ENCODE results near the gene COMMD1. TPM values are rescaled to one million over a fixed set of nuclear protein-coding genes. Genes with fewer than 3 reads are reported as not detected.

COMMD1 gene
- total and polyA plus RNA-seq, 9 donors = 25.4 to 48.8 (median 33.3) TPM

DNA sequence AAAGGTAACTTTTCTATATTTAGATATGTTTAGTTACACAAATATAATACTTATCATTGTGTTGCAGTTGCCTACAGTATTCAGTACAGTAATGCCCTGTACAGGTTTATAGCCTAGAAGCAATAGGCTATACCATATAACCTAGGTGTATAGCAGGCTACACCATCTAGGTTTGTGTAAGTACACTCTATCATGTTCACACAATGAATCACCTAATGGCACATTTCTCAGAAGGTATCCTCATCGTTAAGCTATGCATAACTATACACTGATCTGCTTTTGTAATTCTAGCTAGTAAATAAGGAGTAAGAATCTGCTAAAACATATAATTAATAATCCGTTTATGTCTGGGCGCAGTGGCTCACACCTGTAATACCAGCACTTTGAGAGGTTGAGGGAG is 102.1 kb downstream of the COMMD1 start:
- Histone ChIP-seq H3K27ac (no peak overlapping the region), H3K9me3 (no peaks in the 10 kb centered on the region), H3K27me3 (no peaks in the 10 kb centered on the region), H3K4me1 (ENCODE audit: insufficient read depth) (no peaks in the 10 kb centered on the region), H3K4me3 (no peak overlapping the region), H3K36me3 (no peaks in the 10 kb centered on the region)
- WGBS, 3 donors = 94 to 98% (median 96%) methylated on average over 3 of the region's 3 CpGs
- TF ChIP-seq EP300 (IDR thresholded peaks at IDR 0.05) = no peak
- TF ChIP-seq, protein P1, sequence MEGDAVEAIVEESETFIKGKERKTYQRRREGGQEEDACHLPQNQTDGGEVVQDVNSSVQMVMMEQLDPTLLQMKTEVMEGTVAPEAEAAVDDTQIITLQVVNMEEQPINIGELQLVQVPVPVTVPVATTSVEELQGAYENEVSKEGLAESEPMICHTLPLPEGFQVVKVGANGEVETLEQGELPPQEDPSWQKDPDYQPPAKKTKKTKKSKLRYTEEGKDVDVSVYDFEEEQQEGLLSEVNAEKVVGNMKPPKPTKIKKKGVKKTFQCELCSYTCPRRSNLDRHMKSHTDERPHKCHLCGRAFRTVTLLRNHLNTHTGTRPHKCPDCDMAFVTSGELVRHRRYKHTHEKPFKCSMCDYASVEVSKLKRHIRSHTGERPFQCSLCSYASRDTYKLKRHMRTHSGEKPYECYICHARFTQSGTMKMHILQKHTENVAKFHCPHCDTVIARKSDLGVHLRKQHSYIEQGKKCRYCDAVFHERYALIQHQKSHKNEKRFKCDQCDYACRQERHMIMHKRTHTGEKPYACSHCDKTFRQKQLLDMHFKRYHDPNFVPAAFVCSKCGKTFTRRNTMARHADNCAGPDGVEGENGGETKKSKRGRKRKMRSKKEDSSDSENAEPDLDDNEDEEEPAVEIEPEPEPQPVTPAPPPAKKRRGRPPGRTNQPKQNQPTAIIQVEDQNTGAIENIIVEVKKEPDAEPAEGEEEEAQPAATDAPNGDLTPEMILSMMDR (IDR thresholded peaks at IDR 0.05) = no peak
- TF ChIP-seq POLR2A (IDR thresholded peaks at IDR 0.05) = no peak
- intact Hi-C loops (cut with DNase I) = no loop called here
- DNase-seq = no peak

- TF ChIP-seq POLR2A (IDR thresholded peaks at IDR 0.05) = no peak
- no peak for TF ChIP-seq EP300 (IDR thresholded peaks at IDR 0.05)
- TF ChIP-seq, protein P1 (IDR thresholded peaks at IDR 0.05) = no peak
- intact Hi-C loops (cut with DNase I) = no loop called here
- no peaks in the 10 kb centered on the region for H3K4me1 ChIP-seq (ENCODE audit: insufficient read depth)
These were observed 105.3 kb downstream of the COMMD1 start for GRCh38 chr2:62010632-62011256.

DNA sequence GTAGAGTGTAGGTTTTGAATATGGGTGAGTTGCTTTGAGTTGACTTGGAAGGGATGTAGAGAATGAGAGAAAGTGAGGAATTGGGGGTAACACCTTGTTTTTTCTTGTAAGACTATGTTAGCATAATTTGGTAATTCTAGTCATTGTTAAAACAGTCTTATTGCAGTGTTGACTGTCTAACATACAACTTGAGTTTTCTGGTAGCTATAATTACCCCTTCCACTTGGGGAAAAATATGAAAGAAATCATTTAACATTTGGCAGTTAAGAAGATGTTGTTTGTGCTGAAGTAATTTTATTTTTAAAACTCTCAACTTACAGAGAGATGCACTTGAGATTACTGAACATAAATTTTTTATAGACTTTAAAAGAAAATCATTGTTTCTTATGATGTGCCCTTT is 108.2 kb downstream of the COMMD1 start:
- Histone ChIP-seq H3K36me3 (no peaks in the 10 kb centered on the region), H3K9me3 (no peaks in the 10 kb centered on the region), H3K27me3 (no peaks in the 10 kb centered on the region), H3K4me3 (no peak overlapping the region), H3K4me1 (ENCODE audit: insufficient read depth) (no peaks in the 10 kb centered on the region), H3K27ac (no peak overlapping the region)
- TF ChIP-seq, protein P1 (IDR thresholded peaks at IDR 0.05) = no peak
- TF ChIP-seq POLR2A (IDR thresholded peaks at IDR 0.05) (no peak), EP300 (IDR thresholded peaks at IDR 0.05) (no peak)
- no peak for DNase-seq
- intact Hi-C loops (cut with DNase I) = no loop called here

More at GRCh38 chr2:62010632-62011256, 105.3 kb downstream of the COMMD1 start:
- no peaks in the 10 kb centered on the region for H3K27me3 ChIP-seq
- 74 to 83% (median 78%) methylated on average over 3 of the region's 3 CpGs for WGBS, 3 donors
- H3K4me3 ChIP-seq = no peak overlapping the region
- no peak overlapping the region for H3K27ac ChIP-seq
- no peaks in the 10 kb centered on the region for H3K9me3 ChIP-seq
- no peak for DNase-seq
- no peaks in the 10 kb centered on the region for H3K36me3 ChIP-seq

GRCh38 chr2:62014102-62014501 is 108.6 kb downstream of the COMMD1 start:
- no peak overlapping the region for H3K27ac ChIP-seq
- TF ChIP-seq, protein P1 (IDR thresholded peaks at IDR 0.05) = no peak
- TF ChIP-seq POLR2A (IDR thresholded peaks at IDR 0.05) (no peak), EP300 (IDR thresholded peaks at IDR 0.05) (no peak)
- WGBS, 3 donors = 0 to 6% (median 3%) methylated on average over 2 of the region's 2 CpGs
- H3K4me3 ChIP-seq = no peak overlapping the region
- no peaks in the 10 kb centered on the region for H3K36me3 ChIP-seq
- no peaks in the 10 kb centered on the region for H3K27me3 ChIP-seq
- H3K4me1 ChIP-seq (ENCODE audit: insufficient read depth) = no peaks in the 10 kb centered on the region
- no peaks in the 10 kb centered on the region for H3K9me3 ChIP-seq
- intact Hi-C loops (cut with DNase I) = no loop called here
- peak; percentile 43 to 69 (median 57) for DNase-seq

All from ovary (tissue), 9 donors.